HEK293 (cell line): ENCODE measurements around the gene EMD.

Experiments used
- HIC1 ChIP-seq: fragments of 450-650 bp; formaldehyde crosslinking; IDR thresholded peaks from 2 replicates; pipeline ENCODE4 v1.5.1; 2016; ENCODE audit warnings: missing biosample characterization, missing genetic modification characterization
- KLF16 ChIP-seq: fragments of 450-650 bp; formaldehyde crosslinking; IDR thresholded peaks from 2 replicates; pipeline ENCODE4 v1.5.1; 2017; ENCODE audit warnings: missing biosample characterization, missing genetic modification characterization
- ZFP37 ChIP-seq: fragments of 450-650 bp; formaldehyde crosslinking; IDR thresholded peaks from 2 replicates; pipeline ENCODE4 v1.5.1; 2016; ENCODE audit warnings: missing biosample characterization, missing genetic modification characterization
- ZNF2 ChIP-seq: fragments of 450-650 bp; formaldehyde crosslinking; IDR thresholded peaks from 2 replicates; pipeline ENCODE4 v1.5.1; 2016; ENCODE audit warnings: missing biosample characterization, missing genetic modification characterization
- ZNF214 ChIP-seq: fragments of 450-650 bp; formaldehyde crosslinking; IDR thresholded peaks from 2 replicates; pipeline ENCODE4 v1.5.1; 2017; ENCODE audit warnings: missing biosample characterization, mild to moderate bottlenecking, missing genetic modification characterization, borderline replicate concordance
- ZNF221 ChIP-seq: fragments of 450-650 bp; formaldehyde crosslinking; IDR thresholded peaks from 2 replicates; pipeline ENCODE4 v1.5.1; 2017; ENCODE audit warnings: missing biosample characterization, missing genetic modification characterization, borderline replicate concordance
- ZNF37A ChIP-seq: fragments of 450-650 bp; IDR thresholded peaks from 2 replicates; pipeline ENCODE4 v1.5.1; 2018; ENCODE audit warnings: missing biosample characterization, missing genetic modification characterization
- ZNF449 ChIP-seq: fragments of 450-650 bp; formaldehyde crosslinking; IDR thresholded peaks from 2 replicates; pipeline ENCODE4 v1.5.1; 2017; ENCODE audit warnings: missing biosample characterization, mild to moderate bottlenecking, missing genetic modification characterization, moderate library complexity
- ZNF514 ChIP-seq: fragments of 450-650 bp; formaldehyde crosslinking; IDR thresholded peaks from 2 replicates; pipeline ENCODE4 v1.5.1; 2016; ENCODE audit warnings: missing biosample characterization, missing genetic modification characterization

GRCh38 chrX:154367474-154368308 is 11.4 kb upstream of the EMD start:
- no peak for TF ChIP-seq KLF16 (tag by site-specific recombination)
- no peak for TF ChIP-seq ZNF514 (tag by site-specific recombination)
- no peak for TF ChIP-seq ZFP37 (tag by site-specific recombination)
- TF ChIP-seq HIC1 (tag by site-specific recombination): no peak
- no peak for TF ChIP-seq ZNF221
- no peak for TF ChIP-seq ZNF37A
- TF ChIP-seq ZNF214 (tag by site-specific recombination): no peak
- no peak for TF ChIP-seq ZNF449 (tag by site-specific recombination)
- no peak for TF ChIP-seq ZNF2
